ENCODE data around the gene KRT71. TPM values are rescaled to one million over a fixed set of nuclear protein-coding genes. Genes with fewer than 3 reads are reported as not detected.

KRT71 gene
- total RNA-seq, 1 donor from 2014 or later: not detected

GRCh38 chr12:52524898-52525591 lies 27.9 kb downstream of the KRT71 start:
- Histone ChIP-seq H3K4me2 (no peak overlapping the region), H4K20me1 (ENCODE audit: low read depth) (no peaks in the 10 kb centered on the region), H3K27me3 (no peaks in the 10 kb centered on the region), H3K9ac (no peak overlapping the region), H3K79me2 (ENCODE audit: low read depth) (no peaks in the 10 kb centered on the region), H3K27ac (no peak overlapping the region), H3F3A (ENCODE audit: low read depth) (no peaks in the 10 kb centered on the region), H3K4me1 (no peaks in the 10 kb centered on the region), H3K9me3 (ENCODE audit: low read depth) (no peaks in the 10 kb centered on the region), H3K36me3 (no peaks in the 10 kb centered on the region), H2AFZ (replicated peaks) (no peak overlapping the region), H3K4me3 (no peak overlapping the region)
- peaks cover 6% of the 10 kb centered on the region for H3K4me1 Mint-ChIP-seq
- peaks cover 12% of the 10 kb centered on the region for H3K27me3 Mint-ChIP-seq (ENCODE audit: insufficient read depth, low read depth)
- no peak overlapping the region for H3K27ac Mint-ChIP-seq
- TF ChIP-seq EZH2phosphoT487 (IDR thresholded peaks at IDR 0.05) (no peak), EZH2 (IDR thresholded peaks at IDR 0.05) (no peak), CTCF (IDR thresholded peaks at IDR 0.05) (no peak)
- H3K4me3 Mint-ChIP-seq: no peak overlapping the region
- H3K36me3 Mint-ChIP-seq: no peaks in the 10 kb centered on the region
- no peaks in the 10 kb centered on the region for H3K9me3 Mint-ChIP-seq
- no peak for DNase-seq (ENCODE audit: low spot score)

- no peaks in the 10 kb centered on the region for H3K79me2 ChIP-seq (ENCODE audit: low read depth)
- peaks cover 6% of the 10 kb centered on the region for H3K4me1 Mint-ChIP-seq
- H3K9ac ChIP-seq: no peak overlapping the region
- peaks cover 12% of the 10 kb centered on the region for H3K27me3 Mint-ChIP-seq (ENCODE audit: insufficient read depth, low read depth)
- H3K27ac Mint-ChIP-seq: no peak overlapping the region
- no peak for DNase-seq (ENCODE audit: low spot score)
- no peaks in the 10 kb centered on the region for H3K9me3 Mint-ChIP-seq
- no peak overlapping the region for H3K27ac ChIP-seq
- no peaks in the 10 kb centered on the region for H3K27me3 ChIP-seq
- TF ChIP-seq EZH2 (IDR thresholded peaks at IDR 0.05): no peak
- TF ChIP-seq EZH2phosphoT487 (IDR thresholded peaks at IDR 0.05): no peak
- TF ChIP-seq CTCF (IDR thresholded peaks at IDR 0.05): no peak
- H3K4me3 Mint-ChIP-seq: no peak overlapping the region
- no peaks in the 10 kb centered on the region for H3K4me1 ChIP-seq
- H3K4me2 ChIP-seq: no peak overlapping the region
- H3K9me3 ChIP-seq (ENCODE audit: low read depth): no peaks in the 10 kb centered on the region
- H2AFZ ChIP-seq (replicated peaks): no peak overlapping the region
- no peaks in the 10 kb centered on the region for H3F3A ChIP-seq (ENCODE audit: low read depth)
- H3K36me3 ChIP-seq: no peaks in the 10 kb centered on the region
- H3K4me3 ChIP-seq: no peak overlapping the region
- no peaks in the 10 kb centered on the region for H4K20me1 ChIP-seq (ENCODE audit: low read depth)
- no peaks in the 10 kb centered on the region for H3K36me3 Mint-ChIP-seq
Measured at GRCh38 chr12:52524241-52524897, 28.6 kb downstream of the KRT71 start.

GRCh38 chr12:52523824-52524223 lies 29.1 kb downstream of the KRT71 start:
- TF ChIP-seq CTCF (IDR thresholded peaks at IDR 0.05) (no peak), EZH2phosphoT487 (IDR thresholded peaks at IDR 0.05) (no peak), EZH2 (IDR thresholded peaks at IDR 0.05) (no peak)
- Histone ChIP-seq H3K4me3 (no peak overlapping the region), H3K36me3 (no peaks in the 10 kb centered on the region), H4K20me1 (ENCODE audit: low read depth) (no peaks in the 10 kb centered on the region), H3K9ac (no peak overlapping the region), H3K9me3 (ENCODE audit: low read depth) (no peaks in the 10 kb centered on the region), H3K27me3 (no peaks in the 10 kb centered on the region), H3K79me2 (ENCODE audit: low read depth) (no peaks in the 10 kb centered on the region), H3K4me1 (no peaks in the 10 kb centered on the region), H3F3A (ENCODE audit: low read depth) (no peaks in the 10 kb centered on the region), H2AFZ (replicated peaks) (no peak overlapping the region), H3K4me2 (no peak overlapping the region), H3K27ac (no peak overlapping the region)
- Mint-ChIP-seq H3K36me3 (no peaks in the 10 kb centered on the region), H3K9me3 (no peaks in the 10 kb centered on the region), H3K4me1 (peaks cover 6% of the 10 kb centered on the region), H3K4me3 (no peak overlapping the region), H3K27me3 (ENCODE audit: insufficient read depth, low read depth) (peaks cover 12% of the 10 kb centered on the region), H3K27ac (no peak overlapping the region)
- DNase-seq (ENCODE audit: low spot score): no peak

Measured in neural progenitor cell (in vitro differentiated cells).